ENCODE results near the gene C11orf24.
"Not testable (repeated sequence)": the region's sequence is repeated elsewhere in the genome, so short reads cannot be mapped to it uniquely, and the experiment has no call there.

The C11orf24 gene

DNA sequence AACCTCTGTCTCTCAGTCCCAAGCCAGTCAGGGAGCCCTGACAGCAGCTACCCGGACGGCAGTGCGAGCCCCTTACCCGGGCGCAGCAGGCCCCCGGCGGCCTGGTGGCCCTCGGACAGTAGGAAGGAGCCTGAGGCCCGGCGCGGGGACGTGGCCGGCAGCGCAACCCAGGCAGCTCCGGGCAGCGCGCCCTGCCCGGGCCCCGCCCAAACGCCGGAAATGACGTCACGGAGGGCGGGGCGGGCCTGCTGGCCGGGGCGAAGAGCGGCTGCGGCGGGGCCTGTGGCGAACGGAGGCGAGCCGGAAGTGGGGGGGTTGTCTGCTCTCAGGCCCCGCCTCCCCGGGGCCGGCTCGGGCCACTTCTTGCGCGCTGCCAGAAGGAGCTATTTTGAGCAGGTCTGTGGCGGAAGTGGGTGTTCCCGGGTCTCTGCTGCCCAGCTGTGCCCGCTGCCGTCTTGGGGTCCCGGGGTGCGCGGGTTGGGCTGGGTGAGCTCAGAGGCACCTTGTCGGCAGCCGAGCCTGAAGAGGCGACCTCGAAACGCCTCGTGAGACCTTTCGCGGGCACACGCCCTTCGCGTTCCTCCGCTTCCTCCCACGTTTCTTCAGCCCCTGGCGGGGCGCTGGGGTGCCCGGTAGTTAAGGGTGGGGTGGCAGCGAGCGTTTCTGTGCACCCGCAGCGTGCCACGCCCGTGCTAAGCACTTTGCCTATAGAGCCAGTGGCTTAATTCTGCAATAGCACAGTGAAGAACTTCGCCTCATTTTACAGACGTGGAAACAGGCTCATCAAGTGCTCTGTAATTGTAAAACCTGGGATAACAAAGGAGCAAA, at the start of gene C11orf24:
Gene C11orf24, minus strand, starts transcription at position 193 of the 828 bp plus-strand sequence. CDS start 8,206 bp downstream, outside the sequence.
- peak; percentile 93 for DNase-seq

DNA sequence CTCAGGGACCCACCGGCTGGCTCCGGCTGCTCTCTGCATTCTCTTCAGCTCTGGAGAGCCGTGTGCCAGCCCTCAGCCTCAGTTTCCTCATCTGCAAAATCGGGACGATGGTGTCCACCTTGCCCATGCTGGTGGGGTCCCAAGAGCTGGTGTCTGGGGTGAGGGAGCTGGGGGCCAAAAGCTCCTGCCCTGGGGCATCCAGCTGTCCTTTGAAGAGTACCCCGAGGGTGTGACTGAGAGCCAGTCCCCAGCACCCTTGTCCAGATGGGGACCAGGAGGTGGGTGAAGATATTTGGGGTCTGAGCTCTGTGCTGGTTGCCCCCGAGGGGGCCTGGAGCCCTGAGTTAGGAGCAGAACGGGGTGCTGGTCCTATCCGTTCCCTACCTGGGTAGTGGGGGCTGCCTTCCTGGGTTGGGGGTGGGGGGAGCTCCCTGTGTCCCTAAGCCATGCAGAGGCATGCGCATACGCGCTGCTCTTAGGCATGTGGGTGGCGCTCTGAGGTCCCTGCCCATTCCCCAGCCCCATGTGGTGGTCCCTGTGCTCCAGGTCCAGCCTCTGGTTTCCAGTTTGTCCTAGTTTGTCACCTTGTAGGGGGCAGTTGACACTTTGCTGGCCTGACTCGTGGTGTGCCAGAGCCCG, 45.5 kb upstream of the C11orf24 start:
- DNase-seq: no peak

DNA sequence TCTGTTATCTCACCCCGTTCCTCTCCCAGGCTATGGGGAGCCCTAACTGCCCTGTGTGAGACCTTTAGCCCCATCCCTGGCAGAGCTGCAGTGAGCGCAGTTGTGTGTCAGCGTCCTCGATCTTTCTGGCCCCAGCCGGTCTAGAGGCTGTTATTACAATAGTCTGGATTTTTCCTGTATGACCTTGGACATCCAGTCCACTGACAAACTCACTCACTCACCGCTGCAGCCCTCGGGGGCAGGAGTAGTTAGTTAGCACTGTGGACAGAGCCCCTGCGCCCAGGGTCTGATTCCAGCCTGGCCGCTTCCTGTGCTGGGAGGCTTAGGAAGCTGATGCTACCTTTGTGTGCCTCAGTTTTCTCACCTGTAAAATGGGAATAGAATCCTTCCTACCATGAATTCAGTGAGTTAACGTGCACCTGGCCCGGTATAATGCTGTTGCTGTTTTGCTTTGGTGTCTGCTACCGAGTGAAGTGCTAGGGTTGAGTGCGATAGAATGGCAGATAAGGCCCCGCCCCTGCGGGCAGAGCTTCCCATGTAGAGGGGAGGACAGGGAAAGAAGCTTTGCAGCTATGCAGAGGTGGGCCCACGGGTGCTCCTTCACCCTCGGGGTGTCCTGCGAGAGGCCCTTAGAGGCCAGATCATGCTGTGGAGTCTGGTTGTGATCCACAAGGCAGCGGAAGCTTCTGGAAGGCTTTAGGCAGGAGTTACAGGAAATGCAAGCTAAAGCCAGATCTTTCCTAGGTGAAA, 43.6 kb upstream of the C11orf24 start:
- DNase-seq: no peak

DNA sequence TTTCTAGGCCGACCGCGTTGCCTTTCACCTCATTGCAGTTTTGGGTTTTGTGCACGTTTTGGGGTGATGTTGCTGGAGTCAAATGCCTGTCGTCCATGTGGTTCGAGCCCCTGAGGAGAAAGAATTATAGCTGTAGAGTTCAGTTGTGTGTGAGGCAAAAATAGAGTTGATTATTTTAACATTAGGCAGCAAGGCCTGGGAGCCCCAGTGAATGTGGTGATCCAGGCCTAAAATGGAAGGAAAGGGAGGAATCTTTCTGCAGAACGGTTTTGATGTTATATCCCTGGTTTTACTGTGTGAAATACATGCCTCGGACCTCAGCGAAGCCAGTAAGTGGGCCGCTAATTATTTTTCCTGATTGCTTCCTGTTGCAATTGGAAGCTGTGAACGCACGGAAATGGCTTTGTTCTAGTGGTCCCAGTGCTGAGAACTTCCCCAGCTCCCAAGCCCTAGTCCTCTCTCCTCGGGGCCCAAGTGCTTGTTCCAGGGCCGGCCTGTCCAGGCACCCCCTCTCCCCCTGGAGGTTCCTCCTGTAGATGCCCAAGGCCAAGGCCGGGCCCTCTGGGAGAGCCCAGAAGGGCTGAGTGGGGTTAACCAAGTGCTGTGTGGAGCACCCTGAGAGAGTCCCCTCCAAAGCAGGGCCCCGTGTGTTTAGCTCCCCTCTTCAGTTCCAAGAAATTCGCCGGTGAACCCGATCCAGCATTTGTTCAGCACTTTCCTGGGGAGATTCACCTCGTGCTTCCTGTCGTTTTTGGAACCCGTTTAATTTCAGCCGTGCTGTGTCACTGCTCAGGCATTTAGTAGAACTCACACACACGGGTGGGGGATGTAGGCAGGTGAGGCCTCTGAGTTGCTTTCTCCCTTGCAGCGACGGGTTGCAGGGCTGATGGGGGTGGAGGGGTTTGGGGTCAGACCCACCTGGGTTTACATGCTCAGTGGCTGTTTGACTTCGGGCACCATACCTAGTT, 42.7 kb upstream of the C11orf24 start:
- no peak for DNase-seq

DNA sequence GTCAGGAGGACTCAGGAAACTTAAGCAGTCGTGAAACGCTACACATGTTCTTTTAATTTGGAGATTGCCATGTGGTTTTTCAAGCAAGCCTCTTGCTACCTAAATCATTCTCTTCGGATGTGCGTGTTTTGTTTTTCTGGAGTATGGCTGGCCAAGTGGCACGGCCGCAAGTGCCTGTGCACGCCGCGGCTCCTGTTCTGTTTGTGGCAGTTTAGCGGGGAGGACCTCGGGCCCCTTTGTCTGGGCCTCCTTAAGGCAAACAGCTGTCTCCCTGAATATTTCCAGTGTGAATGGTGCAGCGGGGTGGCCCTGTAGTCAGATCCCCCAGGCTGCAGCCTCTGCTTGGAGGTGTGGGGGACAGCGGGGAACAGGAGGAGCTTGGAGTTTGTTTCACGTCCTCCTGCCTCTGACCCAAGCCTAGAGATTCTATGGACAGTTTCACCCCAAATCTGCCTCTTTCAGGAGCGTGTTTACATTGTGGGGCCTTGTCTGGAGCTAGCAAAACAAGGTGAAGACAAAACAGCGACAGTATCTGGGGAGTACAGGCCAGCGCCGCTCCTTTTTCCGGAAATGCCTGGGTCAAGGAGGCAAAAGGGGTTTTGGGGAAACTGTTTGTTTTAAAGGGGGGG, 41.9 kb upstream of the C11orf24 start:
- no peak for DNase-seq

DNA sequence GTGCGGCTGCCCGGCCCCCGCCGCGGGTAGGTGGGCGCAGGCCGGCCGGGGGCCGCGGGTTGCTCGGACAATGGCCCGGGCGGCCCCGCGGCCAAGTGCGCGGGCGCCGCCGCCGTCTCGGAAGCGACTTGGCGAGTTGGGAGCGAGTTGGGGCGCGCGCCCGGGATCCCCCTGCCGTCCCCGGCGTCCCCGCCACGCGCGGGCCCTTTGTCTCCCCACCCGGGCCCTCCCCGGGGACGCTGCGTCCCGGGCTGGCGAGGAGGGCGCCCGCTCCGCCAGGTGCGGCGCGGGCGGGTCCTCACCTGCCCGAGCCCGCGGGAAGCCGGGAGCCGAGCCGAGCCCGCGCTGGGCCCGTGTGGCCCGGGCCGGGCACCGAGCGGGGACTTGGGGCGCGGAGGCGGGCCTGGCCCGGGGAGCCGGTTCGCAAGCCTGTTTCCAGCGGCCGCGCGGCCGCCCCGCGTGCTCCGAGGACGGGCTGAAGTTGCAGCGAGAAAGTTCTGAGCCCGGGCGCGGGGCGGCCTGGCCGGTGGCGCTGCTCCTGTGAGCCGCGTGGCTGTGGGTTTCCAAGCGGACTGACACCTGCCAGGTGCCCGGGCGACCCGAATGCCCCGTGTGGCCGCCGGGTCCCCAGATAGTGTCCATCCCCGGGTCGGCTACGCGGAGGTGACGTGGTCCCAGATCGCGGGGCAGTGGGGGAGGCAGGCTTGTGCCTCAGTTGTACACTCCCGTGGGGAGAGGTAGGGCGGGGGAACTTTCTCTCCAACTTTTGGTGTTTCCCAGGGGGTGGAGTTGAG, 41.2 kb upstream of the C11orf24 start:
- no peak for DNase-seq

DNA sequence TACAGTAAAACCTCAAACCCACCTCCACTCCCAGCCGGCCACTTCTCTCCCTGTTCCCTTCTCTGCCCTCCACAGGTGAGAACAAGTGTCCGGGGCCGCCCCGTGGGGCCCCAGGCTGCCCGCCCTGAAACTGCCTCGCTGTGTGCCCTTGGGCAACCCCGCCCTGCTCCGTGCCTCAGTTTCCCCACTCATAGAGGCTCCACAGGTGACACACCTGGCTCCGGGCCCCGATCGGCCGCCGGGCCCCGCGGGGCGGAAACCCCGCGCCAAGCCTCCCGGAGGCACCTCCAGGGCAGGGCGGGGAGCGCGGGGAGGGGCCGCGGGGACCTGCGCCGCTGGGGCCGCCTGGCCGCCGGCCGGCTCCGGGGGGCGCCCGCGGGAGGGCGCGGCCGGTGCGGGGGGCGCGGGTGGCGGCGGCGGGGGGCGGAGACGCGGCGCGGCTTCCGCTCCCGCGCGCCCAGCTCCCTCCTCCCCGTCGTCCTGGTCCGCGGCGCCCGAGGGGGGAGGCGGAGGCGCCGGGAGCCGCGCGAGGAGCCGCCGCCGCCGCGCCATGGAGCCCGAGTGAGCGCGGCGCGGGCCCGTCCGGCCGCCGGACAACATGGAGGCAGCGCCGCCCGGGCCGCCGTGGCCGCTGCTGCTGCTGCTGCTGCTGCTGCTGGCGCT, 40.5 kb upstream of the C11orf24 start, which contains the start of gene LRP5:
Gene LRP5, plus strand, starts transcription at position 475 of the 663 bp plus-strand sequence. Its CDS starts 124 bp downstream, at position 599.
- DNase-seq: no peak

DNA sequence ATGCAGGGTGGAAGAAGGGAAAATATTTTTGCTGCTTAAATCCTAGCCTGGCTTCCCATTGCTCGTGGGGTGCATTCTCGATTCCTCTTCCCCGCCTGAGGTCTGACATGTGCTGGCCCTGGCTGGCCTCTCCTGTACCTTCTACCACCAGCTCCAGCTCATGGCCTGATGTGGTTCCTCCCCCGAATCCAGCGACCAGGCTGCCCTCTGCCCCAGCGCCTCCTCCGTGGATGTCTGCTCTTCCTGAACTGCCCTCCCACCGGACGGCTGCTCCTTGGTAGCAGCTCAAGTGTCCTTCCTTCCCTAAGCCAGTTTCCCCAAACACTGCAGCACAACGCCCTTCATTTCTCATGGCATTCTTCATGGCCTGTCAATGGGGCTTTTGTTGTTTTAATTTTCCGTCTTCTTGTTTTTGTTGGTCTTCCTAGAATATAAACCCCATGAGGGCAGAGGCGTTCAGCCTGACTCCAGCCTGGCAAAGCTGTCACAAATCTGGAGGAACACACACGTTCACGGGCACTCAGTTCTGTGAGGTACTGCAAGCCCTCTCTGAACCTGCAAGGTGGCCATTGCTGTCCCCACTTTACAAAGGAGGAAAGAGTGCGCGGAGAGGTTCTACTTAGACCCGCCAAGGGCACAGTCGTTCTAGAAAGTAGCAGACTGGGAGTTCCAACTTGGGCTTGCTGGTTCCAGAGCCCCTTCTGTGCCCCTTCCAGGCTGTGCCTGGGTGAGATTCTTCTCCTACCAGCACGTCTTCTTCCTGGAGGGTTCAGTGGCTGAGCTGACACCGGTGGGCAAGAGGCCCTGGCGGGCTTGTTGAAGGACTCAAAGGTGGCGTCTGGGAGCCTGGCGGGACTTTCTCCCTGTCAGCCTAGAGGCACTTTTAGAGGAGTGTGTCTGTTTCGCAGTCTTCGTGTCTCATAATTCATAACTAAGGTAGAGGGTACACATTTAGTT, 39.7 kb upstream of the C11orf24 start:
- no peak for DNase-seq

DNA sequence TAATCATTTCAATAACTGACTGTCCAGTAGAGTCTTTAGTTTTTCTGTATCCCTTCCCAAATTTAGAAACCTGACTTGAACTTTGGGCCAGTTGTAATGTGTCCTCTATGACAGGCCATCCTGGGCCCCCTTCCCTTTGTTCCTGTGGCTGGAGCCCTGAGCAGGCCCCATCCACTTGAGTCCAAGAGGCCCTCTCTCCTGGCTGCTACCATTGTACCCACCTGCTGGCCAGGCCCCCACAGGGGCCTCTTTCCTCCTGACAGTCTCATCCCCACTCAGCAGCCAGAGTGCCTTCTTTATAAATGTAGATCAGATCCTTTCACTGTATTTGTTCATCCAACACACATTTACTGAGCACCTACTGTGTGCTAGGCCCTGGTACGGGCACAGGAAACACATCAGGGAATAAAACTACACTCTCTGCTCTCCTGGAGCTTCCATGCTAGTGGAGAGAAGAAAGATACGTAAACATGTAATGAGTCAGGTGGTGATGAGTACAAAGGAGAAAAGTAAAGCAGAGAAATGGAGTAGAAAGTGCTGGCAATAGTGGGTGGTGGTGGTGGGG, 37.9 kb upstream of the C11orf24 start:
- DNase-seq: no peak

DNA sequence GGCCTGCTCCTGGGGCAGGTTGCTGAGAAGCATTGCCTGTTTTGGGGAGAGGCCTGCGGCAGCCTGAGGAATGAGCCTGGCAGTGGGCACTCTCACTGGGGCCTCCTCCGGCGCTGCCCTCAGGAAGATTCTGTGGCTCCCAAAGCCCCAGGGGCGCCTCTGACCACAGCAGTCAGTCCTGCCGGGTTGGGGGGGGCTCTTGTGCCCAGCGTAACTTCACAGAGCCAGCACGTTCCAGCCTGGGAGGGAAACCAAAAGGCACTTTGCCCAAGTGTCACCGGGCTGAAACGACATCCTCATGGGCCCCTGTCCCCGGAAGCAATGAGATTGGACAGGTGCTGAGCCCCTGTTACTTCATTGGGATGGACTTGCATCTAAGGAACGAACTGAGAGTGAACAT, 36.3 kb upstream of the C11orf24 start:
- DNase-seq: no peak

DNA sequence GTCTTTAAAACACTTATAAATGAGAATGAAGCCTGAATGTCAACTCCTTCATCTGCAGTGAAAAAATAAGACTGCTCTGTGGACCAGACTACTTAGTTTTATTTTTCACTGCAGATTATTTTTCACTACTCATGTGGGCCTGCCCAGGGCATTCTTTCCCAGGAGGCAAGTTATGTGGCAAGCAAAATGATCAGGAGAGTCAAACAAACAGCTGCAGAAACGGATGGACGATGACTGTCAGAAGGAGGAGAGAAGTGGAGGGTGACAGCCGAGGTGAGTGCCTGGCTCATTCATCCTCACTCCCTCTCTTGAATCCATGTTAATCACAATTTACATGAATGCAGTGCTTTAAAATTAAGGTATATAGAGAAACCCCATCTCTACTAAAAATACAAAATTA, 34.9 kb upstream of the C11orf24 start:
- no peak for DNase-seq

DNA sequence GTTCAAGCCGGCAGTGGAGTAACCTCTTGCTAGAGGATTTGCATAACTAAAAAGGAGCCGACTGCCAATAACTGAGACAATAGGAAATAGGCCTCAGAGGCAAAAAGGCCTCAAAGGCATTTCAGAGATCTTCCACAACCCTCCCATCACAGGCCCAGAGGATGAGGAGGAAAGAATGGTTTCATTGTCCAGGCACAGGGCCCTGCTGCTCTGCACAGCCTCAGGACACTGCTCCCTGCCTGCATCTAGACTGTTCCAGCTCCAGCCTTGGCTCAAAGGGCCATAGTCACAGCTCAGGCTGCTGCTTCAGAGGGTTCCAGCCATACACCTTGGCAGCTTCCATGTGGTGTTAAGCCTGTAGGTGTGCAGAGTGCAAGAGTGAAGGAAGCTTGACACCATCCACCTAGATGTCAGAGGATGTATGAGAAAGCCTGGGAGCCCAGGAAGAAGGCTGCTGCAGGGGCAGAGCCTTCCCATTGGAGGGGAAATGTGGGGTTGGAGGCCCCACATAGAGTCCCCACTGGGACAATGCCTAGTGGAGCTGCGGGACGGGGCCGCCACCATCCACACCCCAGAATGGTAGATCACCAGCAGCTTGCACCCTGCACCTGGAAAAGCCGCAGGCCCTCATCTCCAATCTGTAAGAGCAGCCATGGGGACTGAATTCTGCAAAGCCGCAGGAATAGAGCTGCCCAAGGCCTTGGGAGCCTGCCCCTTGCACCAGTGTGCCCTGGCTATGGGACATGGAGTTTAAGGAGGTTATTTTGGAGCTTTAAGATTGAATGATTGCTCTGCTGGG, 32.4 kb upstream of the C11orf24 start:
- no peak for DNase-seq

DNA sequence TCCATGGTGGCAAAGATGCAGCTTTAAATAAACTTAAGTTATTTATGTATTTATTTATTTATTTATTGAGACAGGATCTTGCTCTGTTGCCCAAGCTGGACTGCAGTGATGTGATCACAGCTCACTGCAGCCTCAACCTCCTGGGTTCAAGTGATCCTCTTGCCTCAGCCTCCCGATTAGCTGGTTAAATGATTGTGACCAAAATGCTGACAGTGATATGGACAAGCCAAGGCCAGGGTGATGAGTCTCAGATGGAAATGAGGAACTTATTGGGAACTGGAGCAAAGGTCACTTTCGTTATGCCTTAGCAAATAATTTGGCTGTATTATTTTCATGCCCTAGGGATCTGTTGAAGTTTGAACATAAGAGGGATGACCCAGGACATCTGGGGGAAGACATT, 31.3 kb upstream of the C11orf24 start:
- no peak for DNase-seq

DNA sequence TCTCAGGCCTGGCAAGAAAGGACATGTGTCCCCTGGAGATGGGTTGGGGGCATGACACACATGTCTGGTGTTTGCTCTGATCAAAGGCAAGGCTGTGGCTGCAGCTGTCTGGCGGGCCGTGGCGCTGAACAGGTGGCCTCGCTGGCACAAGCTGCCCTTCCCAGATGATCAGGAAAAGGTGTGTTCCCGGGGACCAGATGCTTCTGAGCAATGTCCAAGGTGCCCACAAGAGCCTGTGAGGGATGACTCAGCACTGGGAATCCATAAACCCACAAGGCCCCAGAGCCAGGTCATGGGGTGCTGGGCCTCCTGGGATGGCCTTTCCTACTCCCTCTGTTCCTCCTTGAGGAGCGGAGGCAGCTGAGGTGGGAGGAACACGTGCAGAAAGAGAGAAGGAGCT, 30.9 kb upstream of the C11orf24 start:
- DNase-seq: no peak

DNA sequence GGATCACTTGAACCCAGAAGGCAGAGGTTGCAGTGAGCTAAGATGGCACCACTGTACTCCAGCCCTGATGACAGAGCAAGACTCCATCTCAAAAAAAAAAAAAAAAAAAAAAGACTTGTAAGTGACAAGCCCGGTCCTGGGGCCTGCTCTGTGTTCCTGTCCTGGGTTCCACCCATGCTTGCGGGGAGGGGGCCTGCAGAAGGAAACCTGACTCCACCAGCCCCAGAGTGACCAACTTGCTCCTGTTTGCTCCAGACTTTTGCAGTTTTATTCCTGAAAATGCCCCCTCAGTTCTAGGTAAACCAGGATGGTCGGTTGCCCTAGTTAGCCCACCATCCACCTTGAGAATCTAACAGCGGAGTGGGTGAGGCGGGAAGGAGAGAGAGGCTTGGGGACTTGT, 30.5 kb upstream of the C11orf24 start:
- DNase-seq: no peak

DNA sequence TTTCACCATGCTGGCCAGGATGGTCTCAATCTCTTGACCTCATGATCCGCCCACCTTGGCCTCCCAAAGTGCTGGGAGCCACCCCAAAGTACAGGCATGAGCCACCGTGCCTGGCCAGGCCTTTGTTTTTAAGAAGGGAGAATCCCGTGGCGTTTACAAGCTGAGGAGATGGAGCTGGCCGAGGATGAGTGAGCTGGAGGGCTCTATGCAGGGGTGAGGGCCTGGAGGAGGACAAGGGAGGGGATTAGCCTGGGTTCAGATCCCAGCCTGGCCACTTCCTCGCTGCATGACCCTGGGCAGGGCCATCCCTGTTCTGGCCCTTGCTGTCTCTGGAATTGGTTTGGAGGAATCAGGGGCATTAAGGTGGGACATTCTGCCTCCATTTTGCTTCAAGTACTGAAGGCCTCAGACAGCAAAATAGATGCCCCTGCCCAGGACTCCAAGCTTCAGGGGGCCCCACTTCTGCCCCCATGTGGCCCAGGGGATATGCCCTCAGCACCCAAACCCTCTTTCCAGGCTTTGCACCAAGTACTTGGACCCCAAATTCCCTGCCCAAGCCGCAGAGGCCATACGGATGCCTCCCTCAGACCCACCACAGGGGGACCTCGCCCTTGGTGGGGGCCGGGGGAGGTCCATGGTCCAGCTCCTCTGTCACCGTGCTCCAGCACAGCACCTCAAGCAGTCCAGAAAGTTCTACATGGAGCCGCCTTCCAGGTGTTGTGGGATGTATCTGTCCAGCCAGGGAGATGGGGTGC, 28.5 kb upstream of the C11orf24 start:
- DNase-seq: no peak

DNA sequence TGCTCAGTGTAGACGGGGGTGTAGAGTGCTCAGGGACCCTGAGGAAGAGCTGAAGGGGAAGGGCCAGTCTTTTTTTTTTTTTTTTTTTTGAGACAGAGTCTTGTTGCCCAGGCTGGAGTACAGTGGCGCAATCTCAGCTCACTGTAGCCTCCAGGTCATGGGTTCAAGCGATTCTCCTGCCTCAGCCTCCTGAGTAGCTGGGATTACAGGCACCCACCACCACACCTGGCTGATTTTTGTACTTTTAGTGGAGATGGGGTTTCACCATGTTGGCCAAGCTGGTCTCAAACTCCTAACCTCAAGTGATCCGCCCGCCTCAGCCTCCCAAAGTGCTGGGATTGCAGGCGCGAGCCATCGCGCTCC, 27.7 kb upstream of the C11orf24 start:
- not testable (repeated sequence) for DNase-seq
